Tongue (tissue), 2 donors: ENCODE results near the gene SIN3B. TPM values are rescaled to one million over a fixed set of nuclear protein-coding genes. Genes with fewer than 3 reads are reported as not detected.
A peak's percentile ranks its signal among the peaks of the same experiment; 100 is the strongest.

Experiments used
- DNase-seq: peaks from one replicate; pipeline ENCODE4 v3.0.0-alpha.2; 2015
- total RNA-seq: library from RNA; depleted of rRNA; stranded (reverse); fragments of >200 nt; gene quantifications from one replicate; pipeline ENCODE4 v1.2.3, GENCODE V29; 2014

Gene SIN3B
- total RNA-seq, 1 donor from 2014 or later: 39.0 TPM

DNA sequence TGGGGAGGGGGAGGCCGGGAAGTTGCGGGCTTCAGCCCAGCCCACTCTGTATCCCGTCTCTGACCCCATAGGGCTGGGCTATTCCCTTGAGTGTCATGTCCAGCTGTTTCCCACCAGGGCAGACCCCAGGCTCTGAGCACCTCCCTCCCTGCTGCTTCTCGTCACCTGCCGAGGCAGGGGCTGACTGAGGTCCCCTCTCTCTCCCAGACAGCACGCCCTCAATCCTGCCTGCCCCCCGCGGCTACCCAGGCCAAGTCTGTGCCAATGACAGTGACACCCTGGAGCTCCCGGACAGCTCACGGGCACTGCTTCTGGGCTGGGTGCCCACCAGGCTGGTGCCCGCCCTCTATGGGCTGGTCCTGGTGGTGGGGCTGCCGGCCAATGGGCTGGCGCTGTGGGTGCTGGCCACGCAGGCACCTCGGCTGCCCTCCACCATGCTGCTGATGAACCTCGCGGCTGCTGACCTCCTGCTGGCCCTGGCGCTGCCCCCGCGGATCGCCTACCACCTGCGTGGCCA is 60.2 kb downstream of the SIN3B start:
- DNase-seq: no peak

DNA sequence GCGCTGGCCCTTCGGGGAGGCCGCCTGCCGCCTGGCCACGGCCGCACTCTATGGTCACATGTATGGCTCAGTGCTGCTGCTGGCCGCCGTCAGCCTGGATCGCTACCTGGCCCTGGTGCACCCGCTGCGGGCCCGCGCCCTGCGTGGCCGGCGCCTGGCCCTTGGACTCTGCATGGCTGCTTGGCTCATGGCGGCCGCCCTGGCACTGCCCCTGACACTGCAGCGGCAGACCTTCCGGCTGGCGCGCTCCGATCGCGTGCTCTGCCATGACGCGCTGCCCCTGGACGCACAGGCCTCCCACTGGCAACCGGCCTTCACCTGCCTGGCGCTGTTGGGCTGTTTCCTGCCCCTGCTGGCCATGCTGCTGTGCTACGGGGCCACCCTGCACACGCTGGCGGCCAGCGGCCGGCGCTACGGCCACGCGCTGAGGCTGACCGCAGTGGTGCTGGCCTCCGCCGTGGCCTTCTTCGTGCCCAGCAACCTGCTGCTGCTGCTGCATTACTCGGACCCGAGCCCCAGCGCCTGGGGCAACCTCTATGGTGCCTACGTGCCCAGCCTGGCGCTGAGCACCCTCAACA is 60.8 kb downstream of the SIN3B start:
- DNase-seq: no peak

DNA sequence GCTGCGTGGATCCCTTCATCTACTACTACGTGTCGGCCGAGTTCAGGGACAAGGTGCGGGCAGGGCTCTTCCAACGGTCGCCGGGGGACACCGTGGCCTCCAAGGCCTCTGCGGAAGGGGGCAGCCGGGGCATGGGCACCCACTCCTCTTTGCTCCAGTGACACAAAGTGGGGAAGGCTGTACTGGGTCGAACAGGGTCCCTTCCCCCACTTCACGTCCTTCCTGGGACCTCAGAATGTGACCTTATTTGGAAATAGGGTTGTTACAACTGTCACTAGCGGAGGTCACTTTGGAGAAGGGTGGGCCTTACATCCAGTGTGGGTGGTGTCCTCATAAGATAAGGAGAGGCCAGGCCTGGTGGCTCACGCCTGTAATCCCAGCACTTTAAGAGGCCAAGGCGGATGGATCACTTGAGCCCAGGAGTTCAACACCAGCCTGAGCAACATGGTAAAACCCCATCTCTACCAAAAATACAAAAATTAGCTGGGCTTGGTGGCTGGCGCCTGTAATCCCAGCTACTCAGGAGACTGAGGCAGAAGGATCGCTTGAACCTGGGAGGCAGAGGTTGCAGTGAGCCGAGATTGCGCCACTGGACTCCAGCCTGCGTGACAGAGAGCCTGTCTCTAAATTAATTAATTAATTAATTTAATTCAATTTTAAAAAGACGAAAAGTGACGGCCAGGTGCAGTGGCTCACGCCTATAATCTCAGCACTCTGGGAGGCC is 61.4 kb downstream of the SIN3B start:
- DNase-seq: no peak

DNA sequence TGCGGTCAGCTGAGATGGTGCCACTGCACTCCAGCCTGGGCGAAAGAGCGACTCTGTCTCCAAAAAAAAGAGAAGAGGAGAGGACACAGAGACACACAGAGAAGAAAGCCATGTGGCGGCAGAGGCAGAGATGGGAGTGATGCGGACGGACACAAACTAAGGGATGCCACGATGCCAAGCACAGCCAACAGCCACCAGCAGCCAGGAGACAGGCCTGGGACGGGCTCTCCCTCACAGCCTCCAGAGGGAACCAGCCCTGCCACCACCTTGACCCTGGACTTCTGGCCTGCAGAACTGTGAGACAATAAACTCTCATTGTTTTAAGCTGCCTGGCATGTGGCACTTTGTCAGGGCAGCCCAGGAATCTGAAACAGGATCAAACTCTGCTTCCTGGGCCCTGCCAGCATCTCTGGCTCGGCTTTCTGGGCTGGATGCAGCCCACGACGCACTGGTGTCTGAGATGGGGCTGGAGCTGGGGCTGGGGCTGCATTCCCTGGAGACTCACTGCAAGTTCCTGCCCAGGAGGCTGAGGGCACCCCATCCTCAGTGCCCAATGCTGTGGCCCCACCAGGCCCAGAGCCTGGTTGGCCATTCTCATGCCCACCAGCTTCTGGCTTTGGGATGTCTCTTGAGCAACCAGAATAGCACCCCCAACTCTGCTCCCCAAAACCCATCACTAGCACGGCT is 62.6 kb downstream of the SIN3B start:
- DNase-seq: no peak

DNA sequence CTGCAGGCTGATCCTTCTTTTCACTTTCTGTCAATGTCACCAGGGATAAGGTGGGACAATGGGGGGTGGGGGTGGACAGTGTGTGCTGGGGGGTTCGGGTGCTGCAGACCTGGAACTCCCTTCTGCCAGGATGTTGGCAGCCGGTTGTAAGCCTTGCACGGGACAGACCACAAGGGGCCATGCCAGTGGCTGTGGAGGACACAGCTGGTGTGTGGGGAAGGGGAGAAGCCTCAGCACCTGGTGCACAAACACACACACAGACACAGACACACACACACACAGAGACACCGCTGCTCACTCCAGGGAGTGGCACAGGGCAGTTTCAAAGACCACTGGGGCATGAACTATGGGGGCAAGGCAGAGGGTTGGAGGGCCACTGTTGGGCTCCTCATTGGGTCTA is 63.2 kb downstream of the SIN3B start:
- no peak for DNase-seq

DNA sequence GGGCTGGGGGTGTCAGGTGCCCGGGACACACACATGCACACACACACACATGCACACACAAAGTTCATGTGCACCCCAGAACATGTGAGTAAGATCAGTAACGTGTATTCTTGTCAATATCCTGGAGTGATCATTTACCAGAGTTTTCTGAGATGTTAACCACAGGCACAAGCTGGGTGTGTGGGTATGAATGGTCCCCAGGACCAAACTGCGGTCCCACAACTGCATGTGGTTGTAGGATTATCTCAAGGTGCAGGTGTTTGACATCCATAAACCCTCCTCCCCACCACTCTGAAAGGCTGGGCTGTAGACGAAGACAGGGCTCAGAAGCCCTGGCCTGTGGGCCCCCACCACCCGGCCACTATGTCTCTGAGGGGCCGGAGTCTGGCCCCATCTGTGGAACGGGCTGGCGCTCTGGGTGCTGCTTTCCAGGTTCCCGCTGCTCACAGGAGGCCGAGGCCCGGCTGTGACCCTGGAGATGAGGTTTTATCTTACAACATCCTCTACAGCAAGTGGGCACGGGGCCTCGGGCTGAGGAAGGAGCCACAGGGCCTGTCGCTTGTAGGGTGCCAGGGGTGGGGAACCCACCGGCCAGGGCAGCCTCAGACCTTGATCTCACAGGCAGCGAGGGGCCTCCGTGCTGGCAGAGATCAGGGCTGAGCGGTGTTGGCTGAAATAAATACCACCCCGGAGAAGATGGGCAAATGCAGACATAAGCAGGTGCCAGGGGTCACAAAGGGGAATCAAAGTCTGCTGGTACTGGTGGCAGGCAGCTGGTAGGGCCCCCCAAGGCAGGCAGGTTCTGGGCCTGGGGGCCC is 63.9 kb downstream of the SIN3B start:
- no peak for DNase-seq

DNA sequence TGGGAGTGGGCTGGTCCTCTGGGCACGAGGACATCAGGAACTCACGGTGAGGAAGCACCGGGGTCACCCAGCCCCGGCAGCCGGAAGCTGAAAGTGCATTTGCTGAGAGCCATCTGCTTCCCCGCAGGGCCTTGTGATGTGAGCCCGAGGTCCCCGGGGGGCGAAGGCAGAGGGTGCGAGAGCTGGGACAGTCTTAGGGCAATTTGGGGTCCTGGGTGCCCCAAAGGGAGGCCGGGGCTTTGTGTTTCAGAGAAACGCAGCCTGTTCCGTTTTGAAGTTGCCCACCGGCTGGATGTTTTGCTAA is 64.4 kb downstream of the SIN3B start:
- no peak for DNase-seq

DNA sequence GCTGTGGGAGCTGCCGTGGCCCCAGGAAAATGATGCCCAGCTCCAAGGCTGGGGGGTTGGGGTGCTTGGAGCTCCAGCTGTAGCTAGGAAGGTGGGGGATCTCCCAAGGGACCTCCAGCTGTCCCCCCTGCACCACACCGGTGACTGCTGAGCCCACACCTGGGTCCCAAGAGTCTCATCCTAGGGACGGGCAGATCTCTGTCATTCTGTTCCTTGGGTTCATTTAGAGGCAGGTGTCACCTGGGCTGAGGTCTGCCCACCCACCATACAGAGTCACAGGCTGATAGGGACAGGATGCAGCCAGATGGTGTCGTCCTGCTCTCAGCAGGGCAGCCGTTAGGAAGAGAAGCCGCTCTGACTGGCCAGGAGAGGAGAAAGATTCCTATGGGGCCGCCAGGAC is 64.9 kb downstream of the SIN3B start:
- DNase-seq: no peak

DNA sequence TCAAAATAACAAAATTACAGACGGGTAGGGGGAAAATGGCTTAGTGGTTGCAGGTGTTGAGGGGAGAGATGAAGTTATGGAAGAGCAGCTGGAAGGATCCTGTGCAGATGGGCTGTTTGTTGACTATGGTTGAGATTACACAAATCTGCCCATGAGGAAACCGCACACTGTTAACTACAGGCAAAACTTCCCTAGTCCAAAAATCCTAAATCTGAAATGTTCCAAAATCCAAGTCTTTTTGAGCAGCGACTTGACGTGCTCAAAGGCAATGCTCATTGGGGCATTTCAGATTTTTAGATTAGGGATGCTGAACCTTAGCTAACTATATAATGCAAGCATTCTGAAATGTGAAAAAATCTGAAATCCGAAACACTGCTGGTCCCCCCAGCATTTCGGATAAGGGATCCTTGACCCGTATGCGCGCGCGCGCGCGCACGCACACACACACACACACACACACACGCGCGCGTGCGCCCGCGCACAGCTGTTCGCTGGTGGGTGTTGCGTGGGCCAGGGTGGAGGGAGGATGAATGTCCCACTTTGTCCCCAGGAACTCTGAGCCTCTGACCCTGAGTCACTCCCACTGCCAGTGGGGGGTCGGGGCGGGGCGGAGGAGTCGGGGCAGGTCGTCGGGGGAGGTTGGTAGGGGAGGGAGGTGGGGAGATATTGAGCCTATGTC is 66.4 kb downstream of the SIN3B start:
- DNase-seq: no peak

DNA sequence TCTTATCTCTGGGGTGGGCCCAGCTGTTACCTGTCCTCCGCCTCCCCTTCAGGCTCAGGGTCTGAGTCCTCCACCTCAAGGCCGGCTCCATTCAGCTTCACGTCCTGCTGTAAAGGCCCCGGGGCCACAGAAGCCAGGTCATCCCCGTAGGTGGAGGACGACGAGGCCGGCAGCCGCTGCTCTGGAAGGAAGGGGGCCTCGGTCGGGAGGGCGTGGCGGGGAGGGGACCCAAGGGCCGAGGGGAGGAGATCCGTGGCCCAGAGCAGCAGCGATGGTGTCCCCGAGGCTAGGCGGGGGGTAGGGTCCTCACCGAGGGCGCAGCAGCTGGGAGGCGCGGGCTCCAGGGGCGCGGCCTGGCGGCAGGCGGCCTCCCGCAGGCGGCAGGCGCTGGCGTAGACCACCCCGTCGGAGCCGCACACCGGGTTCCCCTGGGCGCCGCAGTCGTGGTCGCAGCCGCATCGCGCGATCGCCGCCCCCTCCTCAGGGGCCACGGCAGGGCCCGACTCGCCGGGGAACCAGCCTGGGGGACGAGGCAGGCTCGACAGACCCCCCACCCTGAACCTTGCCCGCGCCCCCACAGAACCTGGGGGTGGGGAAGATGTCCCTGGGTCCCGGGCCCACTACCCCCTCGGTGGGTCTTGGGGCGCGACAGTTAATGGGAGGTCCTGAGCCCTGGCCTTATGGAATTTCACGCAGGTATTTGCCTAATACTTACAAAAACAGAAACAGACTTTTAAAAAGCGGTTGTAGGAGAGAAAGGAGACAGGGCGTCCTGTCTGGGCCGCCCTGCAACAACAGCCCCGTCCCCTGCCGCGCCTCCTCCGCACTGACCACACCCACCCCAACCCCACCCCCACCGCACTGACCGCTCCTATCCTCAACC is 67.2 kb downstream of the SIN3B start:
- no peak for DNase-seq

DNA sequence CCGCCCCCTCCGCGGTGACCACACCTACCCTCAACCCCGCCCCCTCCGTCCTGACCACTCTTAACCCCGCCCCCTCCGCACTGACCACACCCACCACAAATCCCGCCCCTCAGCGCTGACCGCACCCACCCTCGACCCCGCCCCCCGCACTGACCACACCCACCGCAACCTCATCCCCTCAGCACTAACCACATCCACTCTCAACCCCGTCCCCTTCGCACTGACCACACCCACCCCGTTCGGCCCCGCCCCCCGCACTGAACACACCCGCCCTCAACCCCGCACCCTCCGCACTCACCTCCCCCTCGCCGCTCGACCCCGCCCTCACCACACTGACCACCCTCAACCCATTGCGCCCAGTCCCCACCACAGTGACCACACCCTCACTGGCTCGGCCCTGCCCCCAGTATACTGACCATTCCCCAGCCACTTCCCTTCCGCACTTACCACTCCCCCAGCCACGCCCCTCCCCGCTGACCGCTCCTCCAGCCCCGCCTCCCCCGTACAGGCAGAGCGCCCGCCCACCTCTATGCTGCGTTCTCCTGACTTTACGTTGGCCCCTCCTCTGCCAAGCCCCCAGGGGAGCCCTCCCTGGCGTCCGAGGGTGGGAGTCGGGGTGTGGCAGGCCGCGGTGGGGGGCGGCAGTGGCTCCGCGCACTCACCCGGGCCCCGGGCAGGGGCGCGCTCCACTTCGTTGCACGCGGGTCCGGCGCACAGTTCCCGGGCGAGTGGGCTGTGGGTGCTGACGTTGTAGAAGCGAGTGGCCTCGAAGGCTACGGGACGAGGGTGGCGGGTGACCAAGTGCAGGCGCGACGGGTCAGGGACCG is 68.0 kb downstream of the SIN3B start:
- DNase-seq: peak; percentile 92

DNA sequence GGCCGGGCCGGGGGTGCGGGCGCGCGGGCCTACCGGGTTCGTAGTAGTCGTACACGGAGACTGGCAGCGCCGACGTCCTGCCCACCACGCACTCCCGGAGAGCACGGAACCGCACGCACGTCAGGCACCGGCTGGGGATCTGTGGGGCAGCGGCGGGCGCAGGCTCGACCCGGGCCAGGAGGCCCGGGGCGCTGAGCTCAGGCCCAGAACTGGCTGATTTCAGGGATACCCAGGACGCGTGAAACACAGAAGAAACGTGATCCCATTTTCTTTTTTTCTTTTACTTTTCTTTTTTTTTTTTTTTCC is 68.6 kb downstream of the SIN3B start:
- no peak for DNase-seq

DNA sequence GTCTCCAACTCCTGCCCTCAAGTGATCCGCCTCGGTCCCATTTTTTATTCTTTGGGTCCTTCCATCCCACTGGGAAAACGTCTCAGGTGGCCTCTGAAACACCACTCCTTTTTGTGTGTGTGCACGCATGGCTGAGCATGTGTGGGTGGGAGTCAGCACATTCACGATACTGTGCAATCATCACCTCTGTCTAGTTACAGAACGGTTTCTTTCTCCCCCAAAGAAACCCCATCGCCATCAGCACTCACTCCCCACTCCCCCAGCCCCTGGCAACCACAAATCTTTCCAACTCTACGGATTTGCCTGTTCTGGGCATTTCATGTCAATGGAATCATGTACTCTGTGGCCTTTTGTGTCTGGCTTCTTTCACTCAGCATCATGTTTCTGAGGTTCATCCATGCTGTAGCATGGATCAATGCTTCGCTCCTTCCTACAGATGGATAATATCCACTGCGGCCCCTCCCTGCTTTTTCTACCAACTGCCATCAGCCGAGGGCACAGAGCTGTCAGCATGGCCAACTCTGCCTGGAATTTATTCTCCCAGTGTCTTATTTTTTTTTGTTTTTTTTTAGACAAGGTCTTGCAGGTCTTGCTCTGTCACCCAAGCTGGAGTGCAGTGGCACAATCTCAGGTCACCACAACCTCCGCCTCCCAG is 69.3 kb downstream of the SIN3B start:
- DNase-seq: no peak

DNA sequence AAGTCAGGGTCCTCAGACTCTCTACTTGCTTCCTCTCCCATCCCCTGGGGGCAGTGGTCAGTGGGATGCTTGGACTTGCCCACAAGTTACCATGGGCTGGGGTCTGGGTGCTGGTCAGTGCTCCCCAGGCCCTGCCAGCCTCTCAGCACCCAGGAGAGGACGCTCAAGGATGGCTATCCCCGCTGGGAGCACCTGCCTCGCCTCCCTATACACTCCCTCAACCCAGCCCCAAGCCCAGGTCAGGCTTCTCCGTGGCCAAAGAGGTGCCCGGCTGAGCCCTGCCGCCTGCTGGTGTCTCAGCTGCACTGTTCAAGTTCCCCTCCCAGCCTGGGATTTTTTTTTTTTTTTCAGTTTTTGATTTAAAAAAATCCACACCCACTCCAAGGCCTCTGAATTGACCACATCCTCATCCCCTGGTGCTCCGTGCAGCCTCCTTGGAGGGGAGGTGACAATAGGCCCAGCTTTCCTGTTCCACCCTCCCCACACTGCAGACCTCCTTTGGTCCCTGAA is 70.4 kb downstream of the SIN3B start:
- DNase-seq: no peak

DNA sequence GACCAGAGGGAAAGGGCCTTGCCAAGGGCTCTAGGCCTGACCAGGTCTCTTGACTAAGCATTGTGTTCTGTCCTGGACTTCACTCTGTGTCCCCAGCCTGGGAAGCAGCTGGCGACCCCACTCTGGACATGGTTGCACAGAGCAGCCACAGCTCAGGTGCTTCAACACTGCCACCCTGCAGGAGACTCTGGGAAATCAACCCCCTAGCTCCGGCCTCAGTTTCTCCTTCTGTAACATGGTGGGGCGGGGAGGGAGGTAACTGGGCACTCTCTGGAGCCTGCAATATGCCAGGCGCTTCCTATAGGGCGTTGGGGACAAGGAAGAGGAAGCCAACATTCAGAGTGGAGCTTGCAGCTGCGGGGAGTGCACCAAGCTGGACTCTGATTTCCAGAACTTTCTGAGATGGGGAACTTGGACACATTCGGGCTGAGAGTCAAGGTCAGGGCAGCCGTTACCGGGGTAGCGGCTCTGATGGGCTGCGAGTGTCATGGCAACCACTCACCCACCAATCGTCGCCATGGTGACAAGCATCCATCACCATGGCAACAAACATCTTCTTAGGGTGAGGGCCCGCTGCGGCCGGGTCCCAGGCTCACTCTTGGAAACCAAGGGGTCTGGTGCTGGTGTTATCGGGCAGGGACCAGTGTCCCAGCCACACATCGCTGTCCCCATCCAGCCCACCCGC is 72.4 kb downstream of the SIN3B start:
- no peak for DNase-seq

DNA sequence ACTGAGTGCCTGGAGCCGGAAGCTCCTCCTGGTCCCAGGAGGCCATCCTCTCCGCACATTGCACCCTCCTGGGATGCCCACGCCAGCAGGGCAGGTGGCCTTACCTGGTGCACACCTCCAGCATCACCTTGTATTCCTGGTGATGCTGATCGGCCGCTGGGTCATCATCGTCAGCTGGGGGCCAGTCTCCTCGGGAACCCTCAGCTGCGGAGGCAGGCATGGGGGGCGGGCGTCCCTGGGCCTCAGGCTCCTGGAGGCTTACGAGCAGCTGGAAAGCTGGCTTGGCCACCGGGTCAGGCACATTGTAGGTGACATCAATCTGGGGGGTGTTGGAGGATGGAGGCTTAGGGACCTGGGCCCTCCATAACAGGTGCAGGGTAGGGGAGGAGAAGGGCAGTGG is 73.3 kb downstream of the SIN3B start:
- DNase-seq: no peak

DNA sequence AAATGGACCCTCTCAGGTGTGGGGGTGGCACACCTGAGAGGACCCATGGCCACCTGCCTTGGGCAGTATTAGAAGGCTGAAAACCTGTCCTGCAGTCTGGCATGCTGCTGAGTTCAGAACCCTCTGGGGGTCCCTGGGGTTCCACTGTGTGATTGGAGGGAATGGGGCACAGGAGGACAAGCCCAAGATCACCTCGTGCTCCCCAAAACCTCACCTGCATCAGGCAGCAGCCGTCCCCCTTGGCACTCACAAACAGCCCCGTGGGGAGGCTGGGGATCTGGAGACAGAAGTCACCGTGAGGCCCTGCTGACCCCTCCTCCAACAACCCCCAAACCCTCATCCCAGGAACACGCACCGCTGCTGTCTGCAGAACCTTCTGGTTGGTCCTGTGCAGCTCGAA is 74.1 kb downstream of the SIN3B start:
- DNase-seq: no peak

DNA sequence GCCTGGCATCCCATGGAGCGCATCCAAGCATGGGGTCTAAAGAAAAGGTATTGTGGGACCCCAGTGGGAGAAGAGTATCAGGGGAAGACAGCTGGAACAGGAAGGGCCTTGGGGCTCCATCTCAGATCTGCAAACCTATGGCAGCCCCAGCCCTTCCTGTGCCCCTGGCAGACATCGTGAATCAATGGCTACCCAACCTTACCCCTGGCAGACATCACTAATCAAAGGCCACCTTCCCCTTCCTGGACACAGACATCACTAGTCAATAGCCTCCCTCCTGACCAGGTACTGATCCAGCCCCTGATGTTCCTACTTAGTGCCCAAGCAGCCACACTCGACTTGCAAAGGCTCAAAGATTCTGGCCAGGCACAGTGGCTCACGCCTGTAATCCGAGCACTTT is 75.4 kb downstream of the SIN3B start:
- no peak for DNase-seq

DNA sequence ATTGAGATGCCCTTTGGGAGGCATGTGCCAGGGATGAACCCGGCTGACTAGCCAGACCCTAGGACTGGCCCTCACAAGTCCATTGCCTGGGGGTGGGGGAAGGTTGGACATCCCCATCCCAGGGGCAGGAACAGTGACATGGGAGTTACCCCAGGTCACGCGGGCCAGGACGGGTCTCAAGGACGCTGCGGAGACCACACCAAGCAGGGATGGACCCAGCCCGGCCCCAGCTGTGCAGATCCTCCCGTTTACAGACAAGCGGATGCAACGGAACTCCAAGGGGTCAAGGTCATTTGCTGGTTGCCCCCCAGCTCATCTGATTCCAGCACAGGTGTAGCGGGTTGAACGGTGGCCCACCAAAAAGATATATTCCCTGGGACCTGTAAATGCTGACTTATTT is 79.6 kb downstream of the SIN3B start:
- no peak for DNase-seq
